D341Med (cell line): ENCODE results near the gene XKR7.

Experiments
- DNase-seq: peaks from one replicate; pipeline ENCODE4 v3.0.0; 2012; ENCODE audit warnings: low spot score

The XKR7 gene

DNA sequence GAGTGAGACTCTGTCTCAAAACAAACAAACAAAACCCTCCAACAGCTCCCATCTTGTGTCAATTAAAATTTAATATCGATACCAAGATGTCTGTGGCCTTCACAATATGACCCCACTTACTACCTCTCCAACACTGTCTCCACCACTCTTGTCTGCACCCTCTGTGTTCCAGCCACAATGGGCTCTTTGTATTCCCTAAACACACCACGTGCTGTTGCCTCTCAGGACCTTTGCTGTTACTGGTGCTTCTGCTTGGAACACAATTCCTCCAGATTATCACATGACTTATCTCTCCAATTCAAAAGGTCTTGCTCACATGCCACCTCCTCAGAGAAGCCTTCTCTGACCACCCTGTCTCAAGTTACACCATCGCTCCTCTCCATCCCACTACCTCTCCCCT is 78.0 kb downstream of the XKR7 start:
- DNase-seq = no peak

DNA sequence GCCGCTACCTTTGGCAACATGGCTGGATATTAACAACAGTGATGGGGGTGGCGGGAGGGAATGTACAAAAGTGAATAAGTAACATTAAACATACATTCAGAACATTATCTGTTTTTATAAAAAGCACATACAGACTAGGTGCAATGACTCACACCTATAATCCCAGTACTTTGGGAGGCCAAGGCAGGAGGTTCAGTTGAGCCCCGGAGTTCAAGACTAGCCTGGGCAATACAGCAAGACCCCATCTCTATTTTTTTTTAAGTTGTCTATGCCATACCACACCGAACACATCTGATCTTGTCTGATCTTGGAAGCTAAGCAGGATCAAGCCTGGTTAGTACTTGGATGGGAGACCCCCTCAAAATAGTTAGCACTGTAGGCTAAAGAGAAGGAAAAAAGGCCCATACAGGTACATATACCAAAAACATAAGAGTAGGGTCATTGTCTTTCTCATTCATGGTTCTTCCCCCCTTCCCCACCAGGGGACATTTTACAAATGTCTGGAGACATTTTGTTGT is 82.4 kb downstream of the XKR7 start:
- no peak for DNase-seq

DNA sequence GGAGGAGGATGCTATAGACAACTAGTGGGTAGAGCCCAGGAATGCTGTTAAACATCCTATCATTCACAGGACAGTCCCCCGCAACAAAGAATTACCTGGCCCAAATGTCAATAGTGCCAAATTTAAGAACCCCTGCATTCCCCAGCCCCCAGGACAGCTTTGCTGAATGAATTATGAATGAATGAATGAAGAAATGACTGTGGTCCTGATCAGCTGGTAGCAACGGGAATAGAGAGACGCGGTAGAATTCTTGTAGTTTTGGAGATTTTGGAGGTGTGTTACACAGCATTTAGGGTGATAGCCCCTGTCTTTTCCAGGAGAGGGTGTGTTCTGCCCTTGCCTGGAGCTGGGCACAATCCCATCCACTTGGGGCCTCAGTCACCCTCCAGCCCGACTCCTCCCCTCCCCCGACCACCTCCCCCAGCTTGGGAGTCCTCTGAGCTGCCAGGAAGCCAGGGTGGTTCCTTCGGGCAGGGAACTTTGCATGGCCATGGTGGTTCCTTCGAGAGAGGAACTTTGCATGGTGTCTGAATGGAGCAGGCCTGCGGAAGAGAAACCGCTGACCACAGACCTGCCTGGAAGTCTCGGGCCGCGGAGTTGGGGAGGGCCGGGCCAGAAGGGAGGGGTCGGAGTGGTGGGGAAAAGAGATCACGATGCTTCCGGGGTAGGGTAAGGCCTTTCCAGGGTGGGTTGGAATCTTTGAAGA is 83.1 kb downstream of the XKR7 start:
- no peak for DNase-seq

DNA sequence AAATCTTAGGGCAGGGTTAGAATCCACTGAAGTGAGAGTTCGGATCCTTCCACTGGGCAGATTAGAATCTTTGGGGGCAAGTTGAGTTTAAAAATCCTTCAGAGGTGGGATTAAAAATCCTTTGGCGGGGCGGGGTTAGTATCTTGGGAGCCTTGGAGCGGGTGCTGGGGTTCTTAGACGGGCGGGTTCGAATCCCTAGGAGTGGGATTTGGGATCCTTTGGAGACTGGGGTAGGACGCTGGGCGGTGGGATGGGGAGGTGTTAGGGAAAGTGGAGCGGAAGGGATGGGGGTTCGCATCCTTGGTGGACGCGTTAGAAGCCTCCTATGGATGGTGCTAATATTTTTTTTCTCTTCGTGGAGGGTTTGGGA is 83.8 kb downstream of the XKR7 start:
- DNase-seq = no peak

DNA sequence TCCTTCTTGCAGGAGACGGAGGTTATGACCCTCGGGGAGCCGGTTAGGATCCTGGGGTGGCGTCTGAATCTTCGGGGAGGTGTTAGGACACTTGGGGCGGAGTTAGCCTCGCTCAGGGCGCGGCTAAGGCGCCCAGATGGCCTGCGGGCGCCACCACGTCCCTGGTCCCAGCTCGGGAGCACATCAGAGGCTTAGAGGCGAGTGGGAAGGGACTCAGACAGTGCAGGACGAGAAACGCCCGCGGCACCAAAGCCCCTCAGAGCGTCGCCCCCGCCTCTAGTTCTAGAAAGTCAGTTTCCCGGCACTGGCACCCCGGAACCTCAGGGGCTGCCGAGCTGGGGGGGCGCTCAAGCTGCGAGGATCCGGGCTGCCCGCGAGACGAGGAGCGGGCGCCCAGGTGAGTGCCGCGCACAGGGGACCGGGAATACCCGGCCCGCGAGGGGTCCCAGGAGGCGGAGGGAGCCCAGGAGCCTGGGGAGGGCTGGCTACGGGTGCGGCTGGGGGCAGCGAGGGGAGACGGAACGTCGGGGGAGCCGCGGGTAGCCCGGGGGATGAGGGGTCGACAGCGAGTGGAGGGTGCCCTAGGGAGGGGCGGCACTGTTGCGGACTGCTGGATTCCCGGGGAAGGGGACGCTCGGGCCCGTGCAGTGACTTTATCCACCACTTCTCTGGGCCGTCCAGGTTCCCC is 84.3 kb downstream of the XKR7 start, which contains the start of gene HCK:
HCK (plus strand) TSS at position 153 of the 688 bp plus-strand sequence.
- DNase-seq = peak; percentile 57

GRCh38 chr20:32052778-32053362 is 84.9 kb downstream of the XKR7 start:
- DNase-seq = no peak
